Pancreas (tissue), 10 donors: ENCODE measurements around the gene VIPAS39. TPM values are rescaled to one million over a fixed set of nuclear protein-coding genes. Genes with fewer than 3 reads are reported as not detected.

Source experiments
- ATAC-seq, 4 donors: fragments of 200-7000 bp; cut with Tn5 transposase; one replicate each; pipeline versions ENCODE4 v1.8.0 to v1.9.1; 2020; ENCODE audit warnings: mild to moderate bottlenecking in 4 of 4, moderate library complexity in 4 of 4
- DNase-seq, 6 donors: peaks; one replicate each; pipeline ENCODE4 v3.0.0-alpha.2; 2020
- FAIRE-seq: peaks from 2 replicates; lab custom pipeline; 2012; peaks lifted over from hg19 to GRCh38; lab: Jason Lieb, UNC
- H3K27ac ChIP-seq, 4 donors: fragments of 200-600 bp; sonication (generic); 1 replicate in 3 of 4; 2 replicates in 1 of 4; pipeline versions ENCODE4 v1.5.0 to v1.8.0; 2020
- H3K27me3 ChIP-seq, 4 donors: fragments of 200-600 bp; one replicate each; pipeline ENCODE4 v1.8.0; 2021
- H3K36me3 ChIP-seq, 3 donors: fragments of 200-600 bp; sonication (generic) in 1 of 3; one replicate each; pipeline versions ENCODE4 v1.5.0 to v1.8.0; 2020 to 2021
- H3K4me1 ChIP-seq, 3 donors: fragments of 200-600 bp; one replicate each; pipeline ENCODE4 v1.8.0; 2021
- H3K4me3 ChIP-seq, 4 donors: fragments of 200-600 bp; sonication (generic) in 2 of 4; one replicate each; pipeline versions ENCODE4 v1.5.0 to v1.8.0; 2020 to 2021
- H3K9me3 ChIP-seq, 4 donors: fragments of 200-600 bp; one replicate each; pipeline ENCODE4 v1.8.0; 2021
- CTCF ChIP-seq, 4 donors: fragments of 200-600 bp; sonication (generic) in 3 of 4; IDR thresholded peaks; one replicate each; pipeline versions ENCODE4 v1.5.0 to v1.8.0; 2021; ENCODE audit warnings: antibody characterized with exemption in 4 of 4
- WGBS, 2 donors: extraction: QIAGEN DNeasy Blood & Tissue Kit; methylation state at CpG; one replicate each; pipeline ENCODE4 v1.1.7; 2013; 5-methylcytosine and 5-hydroxymethylcytosine counted together
- intact Hi-C, 3 donors: fragments of 100-400 bp; cut with DNase I; formaldehyde crosslinking; loops; one replicate each; pipeline versions ENCODE4 v1.11.1 to v1.14.2; 2022
- polyA plus RNA-seq, 2 donors: library from polyadenylated mRNA; stranded (reverse); fragments of 200-250 nt; gene quantifications; one replicate each; pipeline ENCODE4 v1.2.3, GENCODE V29; 2013
- total RNA-seq, 6 donors: library from RNA; stranded (reverse); fragmentation: NEBNext Ultra II Directional in 4 of 6; extraction: Animal tissue kit (Norgen Biotek cat#: 25700) in 4 of 6; gene quantifications; one replicate each; pipeline versions ENCODE4 v1.2.1 to v1.2.4, GENCODE V29; 2021 to 2023
- donor health status: healthy with polysubstance abuse.
- donor health status: DM: no; HTN: no; CAD: no; lungs with moderate emphysema.
- donor health status: DM: no; HTN: no; CAD: no.
- donor health status: control.
- donor health status: control.
- donor health status: Bipolar disorder and iron deficiency.
- donor health status: DM: yes; HTN: yes; CAD: no.
- donor health status: DM: no; HTN: no; CAD: no.
- donor health status: DM: no; HTN: no; CAD: no.
- donor health status: DM: yes; HTN: yes; CAD: no.

VIPAS39 gene
- total and polyA plus RNA-seq, 8 donors: 6.1 to 12.5 (median 7.7) TPM

GRCh38 chr14:77473921-77474320 lies 16.5 kb upstream of the VIPAS39 start:
- H3K27me3 ChIP-seq: no peaks in the 10 kb centered on the region
- DNase-seq (no peak), FAIRE-seq (no peak), ATAC-seq (no peak)
- no peak overlapping the region for H3K27ac ChIP-seq
- intact Hi-C loops: no loop called here
- H3K4me1 ChIP-seq: no peaks in the 10 kb centered on the region
- 56 to 60% methylated on average over 5 of the region's 5 CpGs for WGBS, 2 donors
- no peaks in the 10 kb centered on the region for H3K9me3 ChIP-seq
- no peak overlapping the region for H3K4me3 ChIP-seq
- TF ChIP-seq CTCF (IDR thresholded peaks at IDR 0.05): no peak
- peaks cover 0 to 7% (median 4%) of the 10 kb centered on the region in 3 donors for H3K36me3 ChIP-seq

- DNase-seq: no peak
- Histone ChIP-seq H3K36me3 (peaks cover 2 to 40% (median 26%) of the 10 kb centered on the region in 3 donors), H3K27ac (no peak overlapping the region), H3K4me3 (no peak overlapping the region), H3K27me3 (no peaks in the 10 kb centered on the region), H3K9me3 (no peaks in the 10 kb centered on the region), H3K4me1 (no peaks in the 10 kb centered on the region)
- no peak for FAIRE-seq
- intact Hi-C loops: no loop called here
- no peak for TF ChIP-seq CTCF (IDR thresholded peaks at IDR 0.05)
- WGBS, 2 donors: 89 to 91% methylated on average over 5 of the region's 5 CpGs
- no peak for ATAC-seq
Observed at GRCh38 chr14:77470224-77470870, 12.9 kb upstream of the VIPAS39 start.

- Histone ChIP-seq H3K27me3 (no peaks in the 10 kb centered on the region), H3K4me3 (no peak overlapping the region), H3K4me1 (no peaks in the 10 kb centered on the region), H3K36me3 (peaks cover 2 to 48% (median 29%) of the 10 kb centered on the region in 3 donors), H3K27ac (no peak overlapping the region), H3K9me3 (no peaks in the 10 kb centered on the region)
- FAIRE-seq (no peak), DNase-seq (no peak), ATAC-seq (peak in 1 of 4 donors; percentile 18)
- intact Hi-C loops: no loop called here
- TF ChIP-seq CTCF (IDR thresholded peaks at IDR 0.05): no peak
- WGBS, 2 donors: 81 to 88% methylated on average over 1 of the region's 1 CpG
Observed at GRCh38 chr14:77469539-77469938, 12.1 kb upstream of the VIPAS39 start.

- intact Hi-C loops: no loop called here
- Histone ChIP-seq H3K27ac (no peak overlapping the region), H3K4me1 (no peaks in the 10 kb centered on the region), H3K9me3 (no peaks in the 10 kb centered on the region), H3K4me3 (no peak overlapping the region), H3K27me3 (no peaks in the 10 kb centered on the region), H3K36me3 (peaks cover 2 to 53% (median 29%) of the 10 kb centered on the region in 3 donors)
- DNase-seq (peak in 1 of 6 donors; percentile 32), FAIRE-seq (no peak), ATAC-seq (no peak)
- no peak for TF ChIP-seq CTCF (IDR thresholded peaks at IDR 0.05)
- WGBS, 2 donors: 88 to 89% methylated on average over 14 of the region's 14 CpGs
Observed at GRCh38 chr14:77469067-77469505, 11.7 kb upstream of the VIPAS39 start.

- Histone ChIP-seq H3K9me3 (no peaks in the 10 kb centered on the region), H3K36me3 (peaks cover 2 to 64% (median 33%) of the 10 kb centered on the region in 3 donors), H3K4me1 (no peaks in the 10 kb centered on the region), H3K4me3 (no peak overlapping the region), H3K27me3 (no peaks in the 10 kb centered on the region), H3K27ac (no peak overlapping the region)
- intact Hi-C loops: no loop called here
- no peak for TF ChIP-seq CTCF (IDR thresholded peaks at IDR 0.05)
- no peak for DNase-seq
- no peak for ATAC-seq
- 80 to 89% methylated on average over 5 of the region's 5 CpGs for WGBS, 2 donors
- no peak for FAIRE-seq
Observed at GRCh38 chr14:77467801-77468200, 10.4 kb upstream of the VIPAS39 start.
